ENCODE data around the gene NRF1.

Gene NRF1

GRCh38 chr7:129741743-129742213 is 130.3 kb downstream of the NRF1 start:
- FAIRE-seq (no peak), DNase-seq (ENCODE audit: insufficient read length, low spot score) (no peak)
- TF ChIP-seq POU2F2 (IDR thresholded peaks at IDR 0.05; ENCODE audit: low read depth, low read length) (no peak), SPI1 (IDR thresholded peaks at IDR 0.05; ENCODE audit: low read depth, low read length) (no peak), POLR2AphosphoS5 (IDR thresholded peaks at IDR 0.05; ENCODE audit: low read depth, low read length) (no peak), PAX5 (IDR thresholded peaks at IDR 0.05; ENCODE audit: insufficient read depth, low read length, severe bottlenecking) (no peak), TAF1 (IDR thresholded peaks at IDR 0.05; ENCODE audit: low read depth, low read length) (no peak), POLR2A (IDR thresholded peaks at IDR 0.05; ENCODE audit: low read depth, low read length) (no peak)

GRCh38 chr7:129742256-129742655 is 130.7 kb downstream of the NRF1 start:
- FAIRE-seq (no peak), DNase-seq (ENCODE audit: insufficient read length, low spot score) (no peak)
- TF ChIP-seq POLR2A (IDR thresholded peaks at IDR 0.05; ENCODE audit: low read depth, low read length) (no peak), POLR2AphosphoS5 (IDR thresholded peaks at IDR 0.05; ENCODE audit: low read depth, low read length) (no peak), PAX5 (IDR thresholded peaks at IDR 0.05; ENCODE audit: insufficient read depth, low read length, severe bottlenecking) (no peak), POU2F2 (IDR thresholded peaks at IDR 0.05; ENCODE audit: low read depth, low read length) (no peak), TAF1 (IDR thresholded peaks at IDR 0.05; ENCODE audit: low read depth, low read length) (no peak)

GRCh38 chr7:129746857-129747529 is 135.5 kb downstream of the NRF1 start:
- DNase-seq (ENCODE audit: insufficient read length, low spot score) (no peak), FAIRE-seq (no peak)
- TF ChIP-seq POU2F2 (IDR thresholded peaks at IDR 0.05; ENCODE audit: low read depth, low read length): no peak
- TF ChIP-seq TAF1 (IDR thresholded peaks at IDR 0.05; ENCODE audit: low read depth, low read length): no peak
- no peak for TF ChIP-seq SPI1 (IDR thresholded peaks at IDR 0.05; ENCODE audit: low read depth, low read length)
- TF ChIP-seq PAX5 (IDR thresholded peaks at IDR 0.05; ENCODE audit: insufficient read depth, low read length, severe bottlenecking): no peak
- no peak for TF ChIP-seq POLR2A (IDR thresholded peaks at IDR 0.05; ENCODE audit: low read depth, low read length)
- TF ChIP-seq POLR2AphosphoS5 (IDR thresholded peaks at IDR 0.05; ENCODE audit: low read depth, low read length): no peak

- no peak for TF ChIP-seq SPI1 (IDR thresholded peaks at IDR 0.05; ENCODE audit: low read depth, low read length)
- no peak for FAIRE-seq
- no peak for DNase-seq (ENCODE audit: insufficient read length, low spot score)
These were observed 137.0 kb downstream of the NRF1 start for GRCh38 chr7:129748356-129749109.

GRCh38 chr7:129750091-129750490 is 138.6 kb downstream of the NRF1 start:
- no peak for DNase-seq (ENCODE audit: insufficient read length, low spot score)
- TF ChIP-seq TAF1 (IDR thresholded peaks at IDR 0.05; ENCODE audit: low read depth, low read length) (no peak), PAX5 (IDR thresholded peaks at IDR 0.05; ENCODE audit: insufficient read depth, low read length, severe bottlenecking) (no peak), POU2F2 (IDR thresholded peaks at IDR 0.05; ENCODE audit: low read depth, low read length) (no peak), POLR2AphosphoS5 (IDR thresholded peaks at IDR 0.05; ENCODE audit: low read depth, low read length) (no peak), POLR2A (IDR thresholded peaks at IDR 0.05; ENCODE audit: low read depth, low read length) (no peak), SPI1 (IDR thresholded peaks at IDR 0.05; ENCODE audit: low read depth, low read length) (no peak)
- no peak for FAIRE-seq

GRCh38 chr7:129750501-129750900 is 139.0 kb downstream of the NRF1 start:
- FAIRE-seq (no peak), DNase-seq (ENCODE audit: insufficient read length, low spot score) (no peak)
- TF ChIP-seq SPI1 (IDR thresholded peaks at IDR 0.05; ENCODE audit: low read depth, low read length): no peak

GRCh38 chr7:129751916-129752315 is 140.4 kb downstream of the NRF1 start:
- FAIRE-seq (no peak), DNase-seq (ENCODE audit: insufficient read length, low spot score) (no peak)
- TF ChIP-seq POU2F2 (IDR thresholded peaks at IDR 0.05; ENCODE audit: low read depth, low read length): no peak
- TF ChIP-seq POLR2A (IDR thresholded peaks at IDR 0.05; ENCODE audit: low read depth, low read length): no peak
- TF ChIP-seq TAF1 (IDR thresholded peaks at IDR 0.05; ENCODE audit: low read depth, low read length): no peak
- no peak for TF ChIP-seq POLR2AphosphoS5 (IDR thresholded peaks at IDR 0.05; ENCODE audit: low read depth, low read length)
- TF ChIP-seq PAX5 (IDR thresholded peaks at IDR 0.05; ENCODE audit: insufficient read depth, low read length, severe bottlenecking): no peak
- TF ChIP-seq SPI1 (IDR thresholded peaks at IDR 0.05; ENCODE audit: low read depth, low read length): no peak

- DNase-seq (ENCODE audit: insufficient read length, low spot score) (no peak), FAIRE-seq (no peak)
- TF ChIP-seq SPI1 (IDR thresholded peaks at IDR 0.05; ENCODE audit: low read depth, low read length) (no peak), POLR2A (IDR thresholded peaks at IDR 0.05; ENCODE audit: low read depth, low read length) (no peak), POLR2AphosphoS5 (IDR thresholded peaks at IDR 0.05; ENCODE audit: low read depth, low read length) (no peak)
These were observed 141.2 kb downstream of the NRF1 start for GRCh38 chr7:129752760-129753159.

GRCh38 chr7:129754406-129754805 is 142.9 kb downstream of the NRF1 start:
- no peak for FAIRE-seq
- DNase-seq (ENCODE audit: insufficient read length, low spot score): no peak

GRCh38 chr7:129757991-129758390 is 146.5 kb downstream of the NRF1 start:
- TF ChIP-seq PAX5 (IDR thresholded peaks at IDR 0.05; ENCODE audit: insufficient read depth, low read length, severe bottlenecking) (no peak), POU2F2 (IDR thresholded peaks at IDR 0.05; ENCODE audit: low read depth, low read length) (no peak), TAF1 (IDR thresholded peaks at IDR 0.05; ENCODE audit: low read depth, low read length) (no peak), POLR2AphosphoS5 (IDR thresholded peaks at IDR 0.05; ENCODE audit: low read depth, low read length) (no peak), SPI1 (IDR thresholded peaks at IDR 0.05; ENCODE audit: low read depth, low read length) (no peak), POLR2A (IDR thresholded peaks at IDR 0.05; ENCODE audit: low read depth, low read length) (no peak)
- FAIRE-seq: no peak

More at GRCh38 chr7:129754406-129754805, 142.9 kb downstream of the NRF1 start:
- TF ChIP-seq TAF1 (IDR thresholded peaks at IDR 0.05; ENCODE audit: low read depth, low read length): no peak
- no peak for TF ChIP-seq SPI1 (IDR thresholded peaks at IDR 0.05; ENCODE audit: low read depth, low read length)
- no peak for TF ChIP-seq POU2F2 (IDR thresholded peaks at IDR 0.05; ENCODE audit: low read depth, low read length)

More at GRCh38 chr7:129757991-129758390, 146.5 kb downstream of the NRF1 start:
- DNase-seq (ENCODE audit: insufficient read length, low spot score): no peak
